Vagina (tissue), 2 donors: ENCODE data around the gene TBX15.

Source experiments
- POLR2A ChIP-seq, 2 donors: fragments of 450-650 bp; IDR thresholded peaks; one replicate each; pipeline ENCODE4 v1.6.1; 2017; ENCODE audit warnings: antibody characterized with exemption in 2 of 2, mild to moderate bottlenecking in 2 of 2, moderate library complexity in 2 of 2
- POLR2AphosphoS5 ChIP-seq, 2 donors: sonication (generic); formaldehyde crosslinking; IDR thresholded peaks; one replicate each; pipeline ENCODE4 v1.9.0; 2017; ENCODE audit warnings: antibody characterized with exemption in 2 of 2, mild to moderate bottlenecking in 2 of 2, low read depth in 1 of 2; ENCODE audit not compliant: insufficient read depth in 1 of 2
- TF ChIP-seq, protein P1 (sequence below), 3 experiments: fragments of 450-650 bp in 2 of 3; fragments of 200-600 bp in 1 of 3; sonication (generic) in 1 of 3; IDR thresholded peaks; one replicate each; pipeline ENCODE4 v1.5.1; 2017 to 2019; ENCODE audit warnings: antibody characterized with exemption in 3 of 3, mild to moderate bottlenecking in 2 of 3, moderate library complexity in 2 of 3

GRCh38 chr1:118940957-118941356 is 47.2 kb downstream of the TBX15 start:
- TF ChIP-seq, protein P1, sequence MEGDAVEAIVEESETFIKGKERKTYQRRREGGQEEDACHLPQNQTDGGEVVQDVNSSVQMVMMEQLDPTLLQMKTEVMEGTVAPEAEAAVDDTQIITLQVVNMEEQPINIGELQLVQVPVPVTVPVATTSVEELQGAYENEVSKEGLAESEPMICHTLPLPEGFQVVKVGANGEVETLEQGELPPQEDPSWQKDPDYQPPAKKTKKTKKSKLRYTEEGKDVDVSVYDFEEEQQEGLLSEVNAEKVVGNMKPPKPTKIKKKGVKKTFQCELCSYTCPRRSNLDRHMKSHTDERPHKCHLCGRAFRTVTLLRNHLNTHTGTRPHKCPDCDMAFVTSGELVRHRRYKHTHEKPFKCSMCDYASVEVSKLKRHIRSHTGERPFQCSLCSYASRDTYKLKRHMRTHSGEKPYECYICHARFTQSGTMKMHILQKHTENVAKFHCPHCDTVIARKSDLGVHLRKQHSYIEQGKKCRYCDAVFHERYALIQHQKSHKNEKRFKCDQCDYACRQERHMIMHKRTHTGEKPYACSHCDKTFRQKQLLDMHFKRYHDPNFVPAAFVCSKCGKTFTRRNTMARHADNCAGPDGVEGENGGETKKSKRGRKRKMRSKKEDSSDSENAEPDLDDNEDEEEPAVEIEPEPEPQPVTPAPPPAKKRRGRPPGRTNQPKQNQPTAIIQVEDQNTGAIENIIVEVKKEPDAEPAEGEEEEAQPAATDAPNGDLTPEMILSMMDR (IDR thresholded peaks at IDR 0.05): no peak
- TF ChIP-seq POLR2A (IDR thresholded peaks at IDR 0.05) (no peak), POLR2AphosphoS5 (IDR thresholded peaks at IDR 0.05; ENCODE audit: insufficient read depth in 1 of 2, low read depth in 1 of 2) (no peak)
